ENCODE data around the gene EMP3.

The EMP3 gene

GRCh38 chr19:48373567-48373966 lies 48.2 kb downstream of the EMP3 start:
- DNase-seq (ENCODE audit: low spot score), result no peak

- DNase-seq (ENCODE audit: low spot score), result no peak
These were observed 52.8 kb downstream of the EMP3 start for GRCh38 chr19:48378194-48378570.

GRCh38 chr19:48379058-48379457 lies 53.7 kb downstream of the EMP3 start:
- DNase-seq (ENCODE audit: low spot score), result no peak

All from SK-N-DZ (cell line).